ENCODE measurements around the gene RTF1. TPM values are rescaled to one million over a fixed set of nuclear protein-coding genes. Genes with fewer than 3 reads are reported as not detected.

RTF1 gene
- total RNA-seq, 1 experiment from 2014 or later = 30.6 TPM

GRCh38 chr15:41401904-41402267 is 15.0 kb upstream of the RTF1 start:
- Mint-ChIP-seq H3K4me3 (ENCODE audit: unreplicated experiment) (peak overlapping the region; percentile 92), H3K27me3 (ENCODE audit: insufficient read depth, unreplicated experiment) (no peaks in the 10 kb centered on the region), H3K9me3 (ENCODE audit: unreplicated experiment) (no peaks in the 10 kb centered on the region), H3K27ac (ENCODE audit: low read depth, unreplicated experiment) (peak overlapping the region; percentile 96), H3K36me3 (ENCODE audit: insufficient read depth, unreplicated experiment) (peaks cover 14% of the 10 kb centered on the region), H3K4me1 (ENCODE audit: insufficient read depth, unreplicated experiment) (peaks cover 10% of the 10 kb centered on the region)
- TSS peak; percentile 93 for BruUV-seq (replicated peaks)
- intact Hi-C loops (cut with micrococcal nuclease) = no loop called here
- CTCF ChIA-PET = interaction anchor here (0.6 kb wide), 1 partner anchor 70 kb away, joined by 4 read pairs; no protein-coding TSS in a partner anchor
- no peak for DNase-seq (ENCODE audit: unreplicated experiment)
- no peak for TF ChIP-seq CTCF (IDR thresholded peaks at IDR 0.05; ENCODE audit: unreplicated experiment)
- POLR2A ChIA-PET = interaction anchor here (0.6 to 2.3 kb wide), 14 partner anchors 9 to 451 kb away, joined by 3 to 15 read pairs (median 3); partner anchors contain the start of genes NUSAP1, OIP5 and RTF1

GRCh38 chr15:41407341-41407740 is 9.6 kb upstream of the RTF1 start:
- intact Hi-C loops (cut with micrococcal nuclease) = no loop called here
- no peaks in the 10 kb centered on the region for H3K27me3 Mint-ChIP-seq (ENCODE audit: insufficient read depth, unreplicated experiment)

DNA sequence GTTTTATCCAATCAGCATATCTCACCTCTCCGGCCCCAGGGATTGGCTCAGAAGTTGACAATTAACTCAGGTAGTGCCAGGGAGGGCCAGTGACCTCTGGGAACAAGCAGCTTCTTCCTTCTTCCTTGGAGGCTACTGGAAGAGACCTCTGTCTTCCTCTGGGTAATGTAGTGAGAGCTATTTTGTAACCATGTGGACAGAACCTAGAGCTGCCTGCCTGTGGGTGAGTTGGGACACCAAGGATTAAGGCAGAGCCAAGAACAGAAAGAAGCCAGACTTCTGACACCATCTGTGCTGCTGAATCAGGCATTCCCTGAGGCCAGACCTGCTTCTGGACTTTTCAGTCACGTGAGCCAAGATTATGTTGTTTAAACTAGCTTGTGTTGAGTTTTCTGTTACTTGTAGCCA is 8.7 kb upstream of the RTF1 start:
- ChIA-PET POLR2A (interaction anchor here (0.6 to 3.0 kb wide), 12 partner anchors 8 to 714 kb away, joined by 3 to 17 read pairs (median 4); partner anchors contain the start of genes NUSAP1, OIP5 and RTF1), CTCF (interaction anchor here (0.7 kb wide), 1 partner anchor 98 kb away, joined by 4 read pairs; no protein-coding TSS in a partner anchor)
- Mint-ChIP-seq H3K4me1 (ENCODE audit: insufficient read depth, unreplicated experiment) (peaks cover 21% of the 10 kb centered on the region), H3K4me3 (ENCODE audit: unreplicated experiment) (no peak overlapping the region), H3K27me3 (ENCODE audit: insufficient read depth, unreplicated experiment) (no peaks in the 10 kb centered on the region), H3K27ac (ENCODE audit: low read depth, unreplicated experiment) (peak overlapping the region; percentile 27), H3K36me3 (ENCODE audit: insufficient read depth, unreplicated experiment) (peaks cover 11% of the 10 kb centered on the region), H3K9me3 (ENCODE audit: unreplicated experiment) (no peaks in the 10 kb centered on the region)
- DNase-seq (ENCODE audit: unreplicated experiment) = peak; percentile 63
- TF ChIP-seq CTCF (IDR thresholded peaks at IDR 0.05; ENCODE audit: unreplicated experiment) = no peak
- no TSS peak for BruUV-seq (replicated peaks)
- intact Hi-C loops (cut with micrococcal nuclease) = no loop called here

More at GRCh38 chr15:41407341-41407740, 9.6 kb upstream of the RTF1 start:
- no peak overlapping the region for H3K27ac Mint-ChIP-seq (ENCODE audit: low read depth, unreplicated experiment)
- peaks cover 20% of the 10 kb centered on the region for H3K36me3 Mint-ChIP-seq (ENCODE audit: insufficient read depth, unreplicated experiment)
- no peak for TF ChIP-seq CTCF (IDR thresholded peaks at IDR 0.05; ENCODE audit: unreplicated experiment)
- BruUV-seq (replicated peaks) = no TSS peak
- CTCF ChIA-PET = no interaction called here
- H3K4me1 Mint-ChIP-seq (ENCODE audit: insufficient read depth, unreplicated experiment) = peaks cover 21% of the 10 kb centered on the region
- H3K4me3 Mint-ChIP-seq (ENCODE audit: unreplicated experiment) = no peak overlapping the region
- no peak for DNase-seq (ENCODE audit: unreplicated experiment)
- H3K9me3 Mint-ChIP-seq (ENCODE audit: unreplicated experiment) = no peaks in the 10 kb centered on the region
- POLR2A ChIA-PET = interaction anchor here (1.6 to 3.0 kb wide), 3 partner anchors 9 to 74 kb away, joined by 5 to 17 read pairs (median 15); partner anchors contain the start of genes NUSAP1, OIP5 and RTF1

GRCh38 chr15:41411031-41411430 is 5.9 kb upstream of the RTF1 start:
- Mint-ChIP-seq H3K27ac (ENCODE audit: low read depth, unreplicated experiment) (peak overlapping the region; percentile 24), H3K4me1 (ENCODE audit: insufficient read depth, unreplicated experiment) (peaks cover 11% of the 10 kb centered on the region), H3K4me3 (ENCODE audit: unreplicated experiment) (no peak overlapping the region), H3K36me3 (ENCODE audit: insufficient read depth, unreplicated experiment) (peaks cover 16% of the 10 kb centered on the region), H3K9me3 (ENCODE audit: unreplicated experiment) (no peaks in the 10 kb centered on the region), H3K27me3 (ENCODE audit: insufficient read depth, unreplicated experiment) (no peaks in the 10 kb centered on the region)
- CTCF ChIA-PET = interaction anchor here (0.6 kb wide), 1 partner anchor 82 kb away, joined by 7 read pairs; no protein-coding TSS in a partner anchor
- no TSS peak for BruUV-seq (replicated peaks)
- no peak for DNase-seq (ENCODE audit: unreplicated experiment)
- no peak for TF ChIP-seq CTCF (IDR thresholded peaks at IDR 0.05; ENCODE audit: unreplicated experiment)
- intact Hi-C loops (cut with micrococcal nuclease) = no loop called here
- POLR2A ChIA-PET = interaction anchor here (0.6 to 2.1 kb wide), 2 partner anchors 9 to 183 kb away, joined by 3 to 15 read pairs; partner anchors contain the start of gene NDUFAF1

Measured in MCF 10A (cell line).